Activated naive CD4-positive, alpha-beta T cell (primary cell): Measurements from ENCODE around the gene CTDSPL.
A peak's percentile ranks its signal among the peaks of the same experiment; 100 is the strongest.

Experiments used
- DNase-seq, 4 experiments: peaks; one replicate each; lab custom pipeline; 2025; lab: John Stamatoyannopoulos, UW

Gene CTDSPL

DNA sequence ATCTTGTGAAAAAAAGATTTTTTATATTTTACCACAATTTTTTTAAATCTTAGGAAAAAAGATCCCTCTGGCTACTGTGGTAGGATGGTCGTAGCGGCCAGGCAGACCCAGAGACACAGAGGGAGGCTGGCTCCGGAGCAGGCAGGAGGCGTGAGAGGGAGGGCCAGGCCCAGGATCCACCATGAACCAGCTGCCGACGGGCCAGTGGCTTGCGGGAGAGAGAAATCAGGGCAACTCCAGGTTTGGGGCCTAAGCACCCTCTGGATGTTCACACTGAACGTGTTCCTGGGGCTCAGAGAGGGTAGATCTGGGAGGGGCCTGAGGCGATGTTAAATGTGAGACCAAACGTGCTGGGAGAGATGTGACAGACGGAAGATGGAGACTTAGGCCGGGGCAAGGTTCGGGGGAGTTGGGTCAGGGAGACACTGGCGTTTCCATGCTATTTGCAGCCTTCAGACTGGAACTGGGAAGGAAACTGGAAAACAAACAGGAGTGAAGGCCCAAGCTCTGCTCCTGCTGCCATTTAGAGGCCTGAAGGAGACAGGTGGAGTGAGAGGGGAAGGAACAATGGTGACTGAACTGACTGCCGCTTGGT is 127.3 kb downstream of the CTDSPL start:
- DNase-seq: no peak

DNA sequence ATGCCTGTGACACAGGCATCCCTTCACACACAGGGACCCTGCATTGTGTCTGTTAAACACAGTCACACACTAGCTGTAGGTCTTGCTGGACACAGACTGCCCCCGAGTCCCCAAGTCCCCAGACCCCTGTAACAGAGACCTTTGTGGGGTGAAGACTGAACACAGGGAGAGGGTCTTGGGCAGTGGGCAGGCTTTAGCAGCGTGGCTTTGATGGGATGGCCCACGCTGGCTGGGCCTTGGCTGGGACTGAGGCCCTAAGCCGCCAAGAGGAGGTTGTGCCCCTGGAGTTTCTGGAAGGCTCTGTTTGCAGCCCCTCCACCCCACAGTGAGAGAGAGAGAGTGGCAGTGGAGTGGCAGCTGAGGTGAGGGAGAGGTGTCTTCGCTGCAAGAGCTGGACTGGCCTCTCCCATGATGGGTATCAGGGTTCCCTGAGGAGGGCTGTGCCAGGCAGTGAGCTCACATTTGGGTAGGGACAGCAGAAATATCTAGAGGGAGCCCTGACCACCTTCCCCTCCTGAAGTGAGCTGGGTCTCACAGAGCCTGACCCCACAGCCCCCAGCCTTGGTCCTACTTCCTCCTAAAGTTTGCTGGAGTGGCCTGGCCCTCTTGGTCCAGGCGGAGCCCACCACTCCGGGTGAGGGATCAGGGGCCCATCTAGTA is 128.3 kb downstream of the CTDSPL start:
- no peak for DNase-seq

DNA sequence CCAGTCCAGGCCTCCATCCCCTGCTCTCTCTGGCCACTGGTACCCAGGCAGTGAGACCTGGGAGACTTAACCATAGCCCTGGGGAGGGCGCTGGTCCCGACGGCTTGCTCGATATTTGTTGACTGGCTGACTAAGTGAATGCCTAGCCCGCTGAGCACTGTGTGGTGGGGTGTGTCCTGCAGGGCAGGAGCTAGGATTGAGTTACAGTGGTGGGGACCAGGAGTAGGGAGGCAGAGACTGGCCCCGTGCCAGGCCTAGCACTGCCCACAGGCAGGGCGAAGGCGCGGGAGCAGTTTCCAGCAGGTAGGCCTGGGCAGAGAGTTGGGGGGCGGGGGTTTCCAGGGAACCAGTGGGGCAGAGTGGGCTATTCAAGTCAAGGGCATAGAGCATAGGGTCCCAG is 128.8 kb downstream of the CTDSPL start, which contains the start of gene VILL:
VILL (plus strand) TSS at position 260 of the 400 bp plus-strand sequence. CDS start 2,887 bp downstream, outside the sequence.
- no peak for DNase-seq

DNA sequence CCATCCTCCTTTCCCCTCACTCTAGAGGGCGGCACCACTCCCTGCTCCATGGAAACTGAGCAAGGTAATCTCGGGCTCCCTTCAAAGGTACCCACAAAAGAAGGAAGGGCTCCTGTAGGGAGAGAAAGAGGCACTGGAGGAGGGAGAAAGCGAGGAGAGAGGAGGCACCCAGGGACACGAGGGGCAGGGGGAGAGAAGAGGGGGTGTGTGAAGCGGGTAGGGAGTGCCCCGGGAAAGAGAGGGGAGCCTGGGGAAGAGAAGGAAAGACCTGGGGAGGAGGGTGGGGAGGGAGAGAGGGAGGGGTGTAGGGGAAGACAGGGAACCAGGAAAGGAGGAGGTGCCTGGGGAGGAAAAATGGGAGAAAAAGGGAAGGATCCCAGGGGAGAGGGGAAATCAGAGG is 129.4 kb downstream of the CTDSPL start:
- no peak for DNase-seq

DNA sequence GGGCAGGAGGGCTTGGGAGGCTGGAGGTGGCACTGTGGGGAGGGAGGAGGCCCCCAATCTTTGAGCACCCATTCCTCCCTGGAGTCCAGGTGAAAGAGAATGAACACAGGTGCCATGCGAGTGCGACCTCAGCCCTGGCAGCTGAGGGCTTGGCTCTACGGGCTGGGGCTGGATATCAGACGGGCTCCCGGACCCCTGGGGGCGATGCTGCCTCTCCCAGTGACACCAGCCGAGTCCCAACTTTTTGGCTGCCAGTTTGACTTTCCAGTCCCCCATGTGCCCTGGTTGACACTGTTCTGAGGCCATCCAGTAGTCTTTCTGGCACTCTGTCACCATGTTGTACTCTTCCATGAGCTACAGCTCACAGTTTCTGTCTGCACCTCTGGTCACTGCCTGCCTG is 130.1 kb downstream of the CTDSPL start:
- no peak for DNase-seq

DNA sequence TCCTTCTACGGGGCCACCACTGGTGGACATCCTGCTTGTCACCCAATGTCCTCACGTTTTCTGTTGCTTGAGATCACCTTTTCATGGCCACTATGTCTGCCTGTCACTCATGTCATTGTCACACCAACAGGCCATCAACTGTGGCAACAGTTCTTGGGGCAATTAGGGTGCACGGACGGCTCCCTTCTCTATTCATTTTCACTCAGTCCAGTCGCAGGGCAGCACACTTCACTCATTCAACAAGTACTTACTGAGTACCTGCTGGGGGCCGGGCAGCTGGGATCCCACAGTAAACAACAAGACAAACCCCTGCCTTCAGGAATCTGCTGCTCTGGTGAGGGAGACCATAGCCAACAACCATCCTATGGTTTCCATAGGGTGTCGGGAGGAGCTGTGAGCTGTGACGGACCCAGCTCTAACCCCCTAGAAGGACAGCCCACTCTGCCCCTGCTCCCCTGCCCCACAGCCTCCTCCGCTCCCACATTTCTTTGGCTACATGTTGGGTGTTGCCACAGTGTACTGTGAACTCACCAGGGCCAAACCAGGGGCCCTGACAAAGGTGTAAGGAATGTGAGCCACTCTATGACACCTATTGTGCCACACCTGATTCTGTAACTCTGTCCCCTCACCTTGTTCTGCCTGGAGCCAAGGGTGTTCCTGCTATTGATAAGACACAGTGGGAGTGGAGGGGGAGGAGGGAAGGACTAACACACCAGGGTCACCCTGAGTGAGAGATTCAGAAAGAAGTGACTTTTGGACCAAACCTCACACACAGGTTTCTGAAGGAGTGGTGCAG is 130.8 kb downstream of the CTDSPL start:
- no peak for DNase-seq

DNA sequence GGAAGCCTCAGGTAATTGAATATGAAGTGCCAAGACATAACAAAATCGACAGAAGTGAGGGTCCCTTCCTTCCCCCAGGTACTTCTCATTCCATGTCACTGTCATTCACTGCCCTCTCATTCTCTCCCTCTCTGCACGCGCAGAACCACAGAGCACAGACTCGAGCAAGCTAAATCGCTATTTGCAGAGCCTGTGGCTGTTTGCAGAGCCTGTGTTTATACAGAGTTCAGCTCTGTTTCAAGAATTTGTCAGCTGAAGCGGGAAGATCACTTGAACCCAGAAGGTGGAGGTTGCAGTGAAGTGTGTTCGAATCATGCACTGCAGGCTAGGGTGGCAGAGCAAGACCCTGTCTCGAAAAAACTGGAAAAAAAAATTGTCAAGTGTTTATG is 131.4 kb downstream of the CTDSPL start:
- no peak for DNase-seq

DNA sequence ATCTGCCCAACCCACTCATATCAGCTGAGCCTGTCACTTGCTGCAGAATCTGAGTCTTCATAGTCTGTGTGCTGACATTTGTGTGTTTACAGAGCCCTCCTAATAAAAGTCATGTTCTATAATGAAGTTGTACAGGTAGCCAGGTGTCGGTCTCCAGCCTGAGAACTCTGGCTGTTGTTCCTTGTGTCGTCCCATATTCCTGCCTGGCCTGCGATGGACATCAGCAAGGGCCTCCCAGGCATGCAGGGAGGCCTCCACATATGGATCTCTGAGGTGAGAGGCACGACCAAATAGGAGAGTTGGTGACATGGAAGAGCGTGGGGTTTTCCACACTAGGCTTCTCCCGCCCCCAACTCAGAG is 131.8 kb downstream of the CTDSPL start:
- DNase-seq: no peak

DNA sequence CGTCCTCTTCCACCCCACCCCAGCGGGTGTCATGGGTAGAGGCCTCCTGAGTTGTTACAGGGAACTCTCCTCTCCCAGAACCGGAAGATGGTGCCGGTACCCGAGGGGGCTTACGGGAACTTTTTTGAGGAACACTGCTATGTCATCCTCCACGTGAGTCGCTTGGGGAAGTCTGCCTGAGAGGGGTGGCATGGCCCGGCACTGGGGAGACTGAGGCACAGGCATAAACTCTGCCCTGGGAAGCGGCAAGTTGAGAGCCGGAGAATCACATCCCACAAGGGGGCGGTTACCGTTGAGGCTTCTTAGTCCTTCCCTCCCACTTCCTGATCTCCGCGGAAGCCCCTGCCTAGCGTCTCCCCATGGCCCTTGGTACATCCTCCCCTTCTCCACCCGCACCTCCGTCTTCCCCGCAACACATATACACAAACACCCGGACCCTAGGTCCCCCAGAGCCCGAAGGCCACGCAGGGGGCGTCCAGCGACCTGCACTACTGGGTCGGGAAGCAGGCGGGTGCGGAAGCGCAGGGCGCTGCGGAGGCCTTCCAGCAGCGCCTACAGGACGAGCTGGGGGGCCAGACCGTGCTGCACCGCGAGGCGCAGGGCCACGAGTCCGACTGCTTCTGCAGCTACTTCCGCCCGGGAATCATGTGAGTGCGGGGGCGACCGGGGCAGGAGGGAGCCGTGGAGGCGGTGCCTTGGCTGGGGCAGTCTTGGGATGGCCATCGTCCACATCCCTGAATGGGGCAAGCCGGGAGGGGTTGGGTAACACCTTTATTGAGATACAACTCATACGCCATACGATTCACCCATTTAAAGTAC is 132.3 kb downstream of the CTDSPL start:
- peak; percentile 33 to 49 (median 42) for DNase-seq

DNA sequence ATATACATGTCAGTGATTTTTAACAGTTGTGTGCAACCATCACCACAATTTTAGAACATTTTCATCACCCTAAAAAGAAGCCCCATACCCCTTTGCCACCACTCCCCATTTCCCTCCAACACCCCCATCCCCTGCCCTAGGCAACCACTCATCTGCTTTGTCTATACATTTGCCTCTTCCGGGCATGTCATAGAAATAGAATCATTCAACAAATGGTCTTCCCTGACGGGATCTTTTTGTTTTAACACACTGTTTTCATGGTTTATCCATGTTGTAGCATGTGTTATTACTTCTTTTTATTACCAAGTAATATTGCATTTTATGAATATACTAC is 132.9 kb downstream of the CTDSPL start:
- no peak for DNase-seq

DNA sequence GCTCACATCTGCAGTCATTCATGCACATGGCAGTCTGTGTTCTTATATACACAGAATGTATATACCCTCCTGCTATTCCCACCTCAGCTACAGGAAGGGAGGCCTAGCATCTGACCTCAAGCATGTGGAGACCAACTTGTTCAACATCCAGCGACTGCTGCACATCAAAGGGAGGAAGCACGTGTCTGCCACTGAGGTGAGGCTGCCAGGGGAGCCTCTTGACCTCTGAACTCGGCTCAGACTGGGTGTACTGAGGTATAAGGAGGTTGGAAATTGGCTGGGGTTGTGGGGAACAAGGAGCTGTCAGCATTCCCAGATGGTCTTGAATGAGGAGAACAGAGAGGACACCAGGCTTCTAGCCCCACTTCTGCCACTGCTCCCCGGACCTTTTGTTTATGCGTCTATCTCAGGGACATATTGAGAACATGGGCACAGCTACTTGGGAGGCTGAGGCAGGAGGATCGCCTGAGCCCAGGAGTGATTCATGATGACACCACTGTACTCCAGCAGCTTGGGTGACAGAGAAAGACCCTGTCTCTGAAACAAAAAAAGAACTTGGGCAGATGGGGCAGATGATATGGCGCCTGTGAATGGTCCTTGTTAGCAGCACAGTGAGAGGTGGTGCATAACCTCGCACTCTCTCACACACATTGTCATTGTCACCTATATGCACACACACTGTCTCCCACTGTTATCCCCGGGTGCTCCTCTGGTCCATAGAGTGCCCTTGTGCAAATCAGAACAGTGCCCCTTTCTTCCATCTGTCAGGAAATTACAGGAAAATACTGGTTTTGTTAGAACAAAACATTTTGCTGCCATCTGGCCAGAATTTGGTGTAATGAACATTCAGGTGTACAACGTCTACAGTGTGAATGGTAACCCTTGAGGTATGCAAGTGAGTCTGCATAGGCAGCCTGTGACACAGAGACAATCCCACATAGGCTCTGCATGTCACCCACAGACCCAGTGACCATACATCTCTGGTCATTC is 134.3 kb downstream of the CTDSPL start:
- DNase-seq: no peak

DNA sequence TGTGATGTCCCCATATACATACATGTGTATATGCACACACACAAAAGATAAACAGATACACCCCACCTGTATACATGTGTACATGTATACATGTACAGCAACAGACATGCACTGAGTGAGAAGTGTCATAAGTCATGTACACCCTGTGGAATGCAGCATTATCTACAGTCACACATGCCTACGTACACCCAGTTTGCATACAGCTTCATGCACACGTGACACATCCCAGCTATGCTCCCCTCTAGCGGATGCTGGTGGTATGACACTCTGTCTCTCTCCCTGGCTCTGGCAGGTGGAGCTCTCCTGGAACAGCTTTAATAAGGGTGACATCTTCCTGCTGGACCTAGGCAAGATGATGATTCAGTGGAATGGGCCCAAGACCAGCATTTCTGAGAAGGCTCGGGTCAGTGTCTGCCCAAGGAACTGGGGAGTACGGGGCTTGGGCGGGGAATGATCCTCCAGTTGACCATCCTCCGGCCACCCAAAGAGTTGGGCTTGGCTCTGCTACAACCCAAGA is 135.2 kb downstream of the CTDSPL start:
- peak; percentile 25 to 74 (median 60) for DNase-seq

DNA sequence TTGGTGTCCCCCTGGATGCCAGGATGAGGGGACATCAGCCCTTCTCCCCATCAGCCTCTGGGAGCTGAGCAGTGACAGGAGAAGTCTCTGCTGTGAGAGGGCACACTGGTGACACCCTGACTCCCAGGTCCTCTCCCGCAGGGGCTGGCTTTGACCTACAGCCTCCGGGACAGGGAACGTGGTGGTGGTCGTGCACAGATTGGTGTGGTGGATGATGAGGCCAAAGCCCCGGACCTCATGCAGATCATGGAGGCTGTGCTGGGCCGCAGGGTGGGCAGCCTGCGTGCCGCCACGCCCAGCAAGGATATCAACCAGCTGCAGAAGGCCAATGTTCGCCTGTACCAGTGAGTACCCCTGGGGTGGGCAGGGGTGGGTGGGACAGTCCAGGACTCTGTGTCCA is 135.7 kb downstream of the CTDSPL start:
- DNase-seq: no peak

DNA sequence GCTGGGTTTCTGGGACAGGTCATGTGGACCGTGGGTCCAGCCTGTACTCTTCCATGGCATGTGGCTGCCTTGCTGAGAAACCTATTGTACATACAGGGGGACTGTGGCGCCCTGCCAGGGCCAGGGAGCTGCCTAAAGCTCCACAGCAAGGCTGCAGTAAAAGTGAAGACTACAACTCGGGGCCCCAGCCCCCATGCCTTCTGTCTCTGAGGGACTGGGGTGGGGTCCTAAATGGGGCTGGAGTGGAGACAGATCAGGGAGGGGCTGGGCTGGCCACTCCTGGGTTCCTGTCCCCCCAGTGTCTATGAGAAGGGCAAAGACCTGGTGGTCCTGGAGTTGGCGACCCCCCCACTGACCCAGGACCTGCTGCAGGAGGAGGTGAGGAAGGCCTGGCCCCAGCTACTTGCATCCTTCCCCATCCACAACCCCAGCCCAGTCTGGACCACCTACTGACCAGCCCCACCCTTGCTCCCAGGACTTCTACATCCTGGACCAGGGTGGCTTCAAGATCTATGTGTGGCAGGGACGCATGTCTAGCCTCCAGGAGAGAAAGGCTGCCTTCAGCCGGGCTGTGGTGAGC is 136.2 kb downstream of the CTDSPL start:
- no peak for DNase-seq

DNA sequence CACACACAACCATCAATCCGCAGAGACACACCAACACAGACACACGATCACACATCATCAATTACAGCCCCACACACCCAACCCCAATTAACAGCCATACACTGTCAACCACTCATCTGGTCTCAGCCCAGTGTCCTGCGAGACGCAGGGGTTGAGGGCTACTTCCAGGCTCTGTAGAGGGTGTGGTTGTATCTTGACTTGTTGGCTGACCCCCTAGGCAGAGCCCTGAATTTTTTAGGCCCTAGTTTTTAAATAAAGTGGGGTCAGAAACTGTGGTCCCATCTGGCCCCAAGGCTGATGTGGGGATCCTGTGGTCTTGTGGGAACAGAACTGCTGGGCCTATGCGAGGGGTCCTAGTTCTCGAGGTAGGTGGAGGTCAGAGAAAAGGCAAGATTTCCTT is 138.2 kb downstream of the CTDSPL start:
- DNase-seq: no peak

DNA sequence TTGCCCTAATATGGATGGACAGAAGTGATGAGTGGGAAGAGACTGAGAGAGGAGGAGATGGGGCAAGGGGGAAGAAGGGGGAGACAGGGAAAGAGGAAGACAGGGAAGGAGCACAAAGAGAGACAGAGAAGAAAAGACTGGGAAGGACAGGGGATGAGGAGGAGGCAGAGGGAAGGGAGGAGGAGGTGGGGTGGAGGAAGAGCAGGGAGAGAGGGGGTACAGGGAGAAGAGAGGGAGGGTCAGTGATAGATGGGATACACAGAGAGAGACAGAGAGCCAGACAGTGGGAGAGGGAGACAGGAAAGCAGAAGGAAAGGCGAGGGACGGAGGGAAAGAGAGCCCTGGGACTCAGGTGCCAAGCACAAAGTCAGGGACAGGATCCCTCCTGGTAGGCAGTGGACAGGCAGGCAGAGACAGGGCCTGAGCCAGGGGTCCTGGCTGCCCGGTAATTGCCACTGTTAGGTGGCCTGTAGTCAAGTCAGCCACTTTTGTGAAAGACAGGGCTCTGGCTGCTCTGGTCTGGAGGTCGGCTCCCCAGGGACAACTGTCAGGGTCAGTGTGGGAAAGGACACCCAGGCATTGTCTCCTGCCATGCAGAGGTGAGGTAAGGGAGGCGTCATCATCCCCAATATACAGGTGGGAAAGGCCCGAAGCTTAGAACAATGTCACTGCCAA is 138.7 kb downstream of the CTDSPL start:
- DNase-seq: no peak

DNA sequence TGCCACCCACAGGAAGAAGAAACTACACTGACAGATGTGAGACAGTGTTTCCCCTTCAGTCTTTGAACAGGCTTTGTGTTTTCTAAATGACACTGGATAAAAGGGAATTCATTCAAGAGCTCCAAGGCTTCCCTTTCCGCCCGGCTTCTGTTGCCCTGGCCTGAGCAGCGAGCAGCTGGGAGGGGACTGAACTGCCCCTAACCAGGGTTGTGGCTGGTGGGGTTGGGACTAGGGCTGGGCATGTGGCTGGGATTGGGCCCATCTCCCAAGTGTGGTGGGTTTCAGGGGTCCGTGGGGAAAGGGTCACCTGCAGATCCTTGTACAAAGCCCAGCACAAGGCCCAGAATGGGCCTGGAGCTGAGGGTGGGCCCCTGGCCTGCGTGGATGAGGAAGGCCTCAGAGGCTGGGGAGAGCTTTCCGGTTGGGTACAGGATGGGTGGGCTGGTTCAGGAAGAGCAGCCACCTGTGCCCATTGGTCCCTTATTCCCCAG is 139.3 kb downstream of the CTDSPL start:
- DNase-seq: no peak

DNA sequence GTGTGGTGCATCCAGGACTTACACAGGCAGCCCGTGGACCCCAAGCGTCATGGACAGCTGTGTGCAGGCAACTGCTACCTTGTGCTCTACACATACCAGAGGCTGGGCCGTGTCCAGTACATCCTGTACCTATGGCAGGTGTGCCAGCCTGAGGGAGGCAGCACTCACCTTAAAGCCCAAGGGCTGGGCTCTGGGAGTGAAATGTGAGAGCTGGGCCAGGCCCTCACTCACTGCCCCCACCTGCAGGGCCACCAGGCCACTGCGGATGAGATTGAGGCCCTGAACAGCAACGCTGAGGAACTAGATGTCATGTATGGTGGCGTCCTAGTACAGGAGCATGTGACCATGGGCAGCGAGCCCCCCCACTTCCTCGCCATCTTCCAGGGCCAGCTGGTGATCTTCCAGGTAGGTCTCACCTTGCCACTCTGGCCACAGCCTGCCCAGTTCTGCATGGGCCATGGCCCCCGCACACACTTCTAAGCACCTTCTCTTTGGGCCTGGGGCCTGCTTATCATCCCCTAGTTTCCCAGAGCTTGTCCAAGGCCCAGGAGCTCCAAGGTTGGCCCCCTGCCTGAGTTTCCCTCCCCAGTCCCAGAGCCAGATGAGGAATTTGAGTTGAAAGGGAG is 139.9 kb downstream of the CTDSPL start:
- no peak for DNase-seq

DNA sequence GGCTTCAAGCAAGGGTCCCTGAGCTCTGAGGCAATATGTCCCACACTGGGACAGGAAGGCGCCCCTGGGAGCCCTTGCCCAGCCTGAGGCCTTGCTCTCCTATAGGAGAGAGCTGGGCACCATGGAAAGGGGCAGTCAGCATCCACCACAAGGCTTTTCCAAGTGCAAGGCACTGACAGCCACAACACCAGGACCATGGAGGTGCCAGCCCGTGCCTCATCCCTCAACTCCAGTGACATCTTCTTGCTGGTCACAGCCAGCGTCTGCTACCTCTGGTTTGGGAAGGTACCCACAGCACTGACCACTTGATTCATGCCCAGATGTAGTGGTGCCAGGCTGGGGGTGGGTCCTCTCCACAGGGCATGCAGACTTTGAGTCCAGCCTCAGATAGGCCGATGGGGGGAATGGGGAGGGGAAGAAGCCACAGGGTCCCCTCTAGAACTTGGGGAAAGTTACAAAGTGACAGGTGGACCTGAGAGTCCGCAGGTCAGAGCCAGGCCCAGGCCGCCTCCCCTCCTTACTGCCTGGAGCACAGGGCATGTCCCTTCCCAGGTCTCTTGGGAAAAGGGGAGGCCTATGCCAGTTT is 140.7 kb downstream of the CTDSPL start:
- DNase-seq: no peak
